Ovary (tissue), 3 donors: ENCODE measurements around the gene KLRF2.

Source experiments
- CTCF ChIP-seq, 3 donors: fragments of 450-650 bp in 2 of 3; fragments of 200-600 bp in 1 of 3; IDR thresholded peaks; one replicate each; pipeline versions ENCODE4 v1.5.1 to v1.8.0; 2016 to 2022; ENCODE audit warnings: antibody characterized with exemption in 3 of 3, mild to moderate bottlenecking in 1 of 3
- EP300 ChIP-seq: sonication (generic); formaldehyde crosslinking; IDR thresholded peaks from one replicate; pipeline ENCODE4 v1.6.1; 2017; ENCODE audit warnings: antibody characterized with exemption
- POLR2A ChIP-seq: fragments of 450-650 bp; IDR thresholded peaks from one replicate; pipeline ENCODE4 v1.6.1; 2017; ENCODE audit warnings: antibody characterized with exemption, mild to moderate bottlenecking, moderate library complexity
- donor health status: DM: no; HTN: no; CAD: no.

GRCh38 chr12:9908350-9908749, 27.1 kb downstream of the KLRF2 start:
- TF ChIP-seq EP300, result no peak
- no peak for TF ChIP-seq CTCF (IDR thresholded peaks at IDR 0.05)
- no peak for TF ChIP-seq POLR2A
